GM18508 (cell line): ENCODE results near the gene DLST.

Source experiments
- ATAC-seq: cut with Tn5 transposase; IDR thresholded peaks from one replicate; pipeline ENCODE4 v1.9.1; 2021; ENCODE audit warnings: moderate number of reproducible peaks; ENCODE audit not compliant: insufficient read depth, unreplicated experiment

The DLST gene

DNA sequence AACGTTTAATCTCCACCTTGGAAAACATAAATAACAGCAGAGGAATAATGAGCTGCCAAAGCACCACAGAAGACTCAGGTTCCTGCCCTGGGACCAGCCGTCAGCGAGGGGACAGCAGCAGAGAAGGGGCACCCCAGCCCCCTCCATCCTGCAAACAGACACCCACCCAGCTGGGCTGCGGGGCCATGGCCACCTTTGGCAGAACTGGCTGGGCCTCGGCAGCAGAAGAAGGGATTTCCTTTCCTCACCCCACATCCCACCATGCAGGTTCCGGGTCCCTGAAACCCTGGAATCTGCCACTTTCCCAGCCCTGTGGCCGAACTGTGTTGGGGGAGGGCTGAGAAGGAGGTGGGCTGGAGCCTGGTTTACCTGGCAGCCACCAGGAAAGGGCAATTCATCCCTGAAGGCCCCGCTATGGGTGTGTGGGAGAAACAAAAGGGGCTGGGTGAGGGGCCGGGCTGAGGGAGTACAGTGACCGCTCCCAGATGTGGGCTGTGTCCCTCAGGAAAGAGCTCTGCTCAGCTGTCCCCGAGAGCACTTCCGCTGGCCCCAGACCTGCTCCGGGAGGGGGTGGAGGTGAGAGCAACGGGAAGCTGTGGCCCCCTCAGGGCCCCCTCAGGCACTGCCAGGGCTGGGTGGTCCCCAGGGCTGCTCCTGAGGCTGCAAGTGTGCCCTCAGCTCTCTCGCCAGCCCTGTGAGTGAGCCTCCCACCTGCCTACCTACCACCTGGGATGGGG lies 69.9 kb downstream of the DLST start:
- ATAC-seq: no peak

DNA sequence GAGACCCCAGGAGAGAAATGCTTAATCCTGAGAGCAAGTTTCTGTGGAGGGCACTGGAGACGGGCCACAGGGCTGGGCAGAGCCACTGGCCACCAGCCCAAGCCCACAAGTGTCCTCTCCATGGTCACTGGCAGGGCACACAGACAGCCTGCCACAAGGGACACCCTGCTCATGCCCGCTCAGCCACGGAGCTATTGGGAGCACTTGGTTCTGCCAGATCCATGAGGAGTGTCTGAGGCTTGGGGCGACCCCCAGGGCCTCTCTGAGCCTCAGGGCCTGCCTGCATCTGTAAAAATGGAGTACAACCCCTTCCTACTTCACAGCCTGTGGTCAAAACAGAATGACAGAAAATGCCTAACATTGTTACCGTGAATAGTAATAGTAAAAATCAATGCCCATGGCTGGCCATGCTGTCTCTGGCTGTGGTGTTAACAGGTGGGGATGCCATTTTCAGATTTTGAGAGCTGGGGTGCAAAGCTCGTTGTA lies 70.5 kb downstream of the DLST start:
- no peak for ATAC-seq

DNA sequence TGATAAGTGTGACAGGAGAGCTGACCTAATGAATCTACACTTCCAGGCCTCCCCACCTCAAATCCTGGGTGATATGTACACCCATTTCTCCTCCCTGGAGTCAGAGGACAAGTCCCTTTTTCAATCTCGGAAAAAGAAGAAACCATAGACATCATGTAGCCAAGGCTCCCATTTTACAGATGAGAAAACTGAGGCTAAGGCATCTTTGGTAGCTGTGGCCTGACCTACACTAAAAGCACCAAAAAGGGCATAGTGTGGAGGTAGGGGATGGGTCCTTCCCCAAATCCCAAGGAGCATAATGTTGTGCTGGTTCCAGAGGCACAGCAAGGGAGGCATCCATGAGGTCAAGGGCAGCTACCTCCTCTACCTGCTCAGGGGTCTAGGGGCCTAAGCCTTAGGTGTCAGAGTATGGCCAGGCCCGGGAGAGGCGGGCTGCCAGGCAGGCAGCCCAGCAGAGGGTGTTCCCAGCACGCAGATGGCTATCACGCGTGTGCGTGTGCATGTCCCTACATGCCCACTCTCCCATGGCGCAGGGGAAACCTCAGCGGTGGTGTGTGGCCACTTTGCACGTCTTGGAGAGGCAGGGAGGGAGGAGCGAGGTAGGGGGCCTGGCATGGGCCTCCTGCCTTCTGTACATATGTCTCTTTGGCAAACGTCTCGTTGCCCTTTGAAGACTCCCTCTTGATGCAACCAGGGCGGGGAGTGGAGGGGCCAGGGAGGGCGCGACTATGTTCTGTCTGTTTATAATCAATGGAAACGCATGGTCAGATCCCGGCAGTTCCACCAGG lies 71.2 kb downstream of the DLST start:
- no peak for ATAC-seq
